Lung (tissue), 12 donors: ENCODE measurements around the gene COX17. TPM values are rescaled to one million over a fixed set of nuclear protein-coding genes. Genes with fewer than 3 reads are reported as not detected.

Experiments used
- ATAC-seq: fragments of 200-7000 bp; cut with Tn5 transposase; one replicate; pipeline ENCODE4 v1.9.1; 2020; ENCODE audit warnings: moderate number of reproducible peaks; ENCODE audit not compliant: insufficient read depth, low FRiP score
- DNase-seq, 3 donors: peaks; one replicate each; pipeline ENCODE4 v3.0.0-alpha.2; 2013 to 2017
- H3K27ac ChIP-seq, 2 donors: one replicate each; pipeline ENCODE4 v1.5.1; 2013; ENCODE audit warnings: mild to moderate bottlenecking in 2 of 2, moderate library complexity in 2 of 2, control low read depth in 1 of 2, inconsistent platforms in 1 of 2, low read depth in 1 of 2, low read length in 1 of 2
- H3K27me3 ChIP-seq, 3 donors: one replicate each; pipeline ENCODE4 v1.5.1; 2013; ENCODE audit warnings: low read length in 2 of 3; ENCODE audit not compliant: control insufficient read depth in 3 of 3, insufficient read depth in 3 of 3
- H3K36me3 ChIP-seq, 4 donors: one replicate each; pipeline ENCODE4 v1.5.1; 2013; ENCODE audit warnings: low read length in 4 of 4, mild to moderate bottlenecking in 1 of 4, moderate library complexity in 1 of 4; ENCODE audit not compliant: control insufficient read depth in 4 of 4, insufficient read depth in 4 of 4
- H3K4me1 ChIP-seq, 5 donors: one replicate each; pipeline ENCODE4 v1.5.1; 2013; ENCODE audit warnings: low read length in 5 of 5, mild to moderate bottlenecking in 2 of 5, moderate library complexity in 1 of 5; ENCODE audit not compliant: control insufficient read depth in 5 of 5, insufficient read depth in 5 of 5
- H3K4me3 ChIP-seq: one replicate; pipeline ENCODE4 v1.5.1; 2013; ENCODE audit warnings: mild to moderate bottlenecking, control low read depth, moderate library complexity
- H3K9ac ChIP-seq, 2 donors: one replicate each; pipeline ENCODE4 v1.5.1; 2013; ENCODE audit warnings: low read length in 2 of 2, control low read depth in 1 of 2; ENCODE audit not compliant: insufficient read depth in 1 of 2
- H3K9me3 ChIP-seq, 4 donors: one replicate each; pipeline ENCODE4 v1.5.1; 2013; ENCODE audit warnings: low read length in 3 of 4, mild to moderate bottlenecking in 1 of 4, moderate library complexity in 1 of 4; ENCODE audit not compliant: control insufficient read depth in 4 of 4, insufficient read depth in 3 of 4
- CTCF ChIP-seq: IDR thresholded peaks from 2 replicates; pipeline ENCODE4 v1.5.1; 2012; ENCODE audit warnings: mild to moderate bottlenecking; ENCODE audit errors: control extremely low read depth, extremely low read depth
- WGBS, 2 donors: extraction: QIAGEN DNeasy Blood & Tissue Kit; methylation state at CpG; one replicate each; pipeline ENCODE4 v1.1.7; 2013; 5-methylcytosine and 5-hydroxymethylcytosine counted together
- polyA plus RNA-seq, 2 donors: library from polyadenylated mRNA; stranded (reverse); fragments of 200-250 nt; gene quantifications; one replicate each; pipeline ENCODE4 v1.2.1, GENCODE V29; 2013
- total RNA-seq, 2 donors: library from RNA; depleted of rRNA in 1 of 2; stranded (reverse); fragments of >200 nt in 1 of 2; gene quantifications; one replicate each; pipeline ENCODE4 v1.2.1, GENCODE V29; 2014 to 2021
- donor health status: control.
- donor health status: control.
- donor health status: Bipolar disorder and iron deficiency.
- donor health status: healthy.
- donor health status: DM: yes; HTN: yes; CAD: no.

Gene COX17
- total and polyA plus RNA-seq, 4 donors, result 43.8 to 261 (median 78.3) TPM

- DNase-seq (no peak), ATAC-seq (no peak)
- TF ChIP-seq CTCF, result no peak
- Histone ChIP-seq H3K9ac (no peak overlapping the region), H3K4me3 (no peak overlapping the region), H3K27me3 (no peaks in the 10 kb centered on the region), H3K27ac (peak overlapping the region in 1 of 2 donors; percentile 95), H3K9me3 (no peaks in the 10 kb centered on the region), H3K36me3 (peaks cover 0 to 4% (median 1%) of the 10 kb centered on the region in 4 donors), H3K4me1 (peaks cover 0 to 16% (median 6%) of the 10 kb centered on the region in 5 donors)
- WGBS, 2 donors, result 87 to 89% methylated on average over 4 of the region's 4 CpGs
Measured at GRCh38 chr3:119664370-119664769, 12.8 kb downstream of the COX17 start.

GRCh38 chr3:119663885-119664284, 13.3 kb downstream of the COX17 start:
- H3K27ac ChIP-seq, result peak overlapping the region in 1 of 2 donors; percentile 95
- peaks cover 0 to 16% (median 6%) of the 10 kb centered on the region in 5 donors for H3K4me1 ChIP-seq
- no peak for TF ChIP-seq CTCF
- 94 to 97% methylated on average over 2 of the region's 2 CpGs for WGBS, 2 donors
- no peak for ATAC-seq
- H3K4me3 ChIP-seq, result no peak overlapping the region
- peaks cover 0 to 2% (median 0%) of the 10 kb centered on the region in 4 donors for H3K36me3 ChIP-seq
- H3K9me3 ChIP-seq, result no peaks in the 10 kb centered on the region
- H3K9ac ChIP-seq, result no peak overlapping the region
- no peak for DNase-seq
- H3K27me3 ChIP-seq, result no peaks in the 10 kb centered on the region

- H3K4me3 ChIP-seq, result no peak overlapping the region
- TF ChIP-seq CTCF, result no peak
- ATAC-seq, result no peak
Measured at GRCh38 chr3:119662604-119663373, 14.4 kb downstream of the COX17 start.

More at GRCh38 chr3:119662604-119663373, 14.4 kb downstream of the COX17 start:
- Histone ChIP-seq H3K9me3 (no peaks in the 10 kb centered on the region), H3K4me1 (peaks cover 0 to 16% (median 6%) of the 10 kb centered on the region in 5 donors), H3K36me3 (peaks cover 0 to 1% (median 0%) of the 10 kb centered on the region in 4 donors), H3K27me3 (no peaks in the 10 kb centered on the region), H3K9ac (no peak overlapping the region), H3K27ac (peak overlapping the region in 1 of 2 donors; percentile 95)
- 67 to 83% methylated on average over 1 of the region's 1 CpG for WGBS, 2 donors
- DNase-seq, result peak in 1 of 3 donors; percentile 28
